SK-N-SH treated with all-trans-retinoic acid at 6 μM for 48 hours (cell line): ENCODE data around the gene TRIM34.

Source experiments
- GLIS3 ChIP-seq: fragments of 250-450 bp; sonication (Bioruptor Pico); IDR thresholded peaks from 2 replicates; pipeline ENCODE4 v1.5.0; 2020; ENCODE audit warnings: mild to moderate bottlenecking, moderate library complexity
- SNAI2 ChIP-seq: fragments of 250-450 bp; sonication (Bioruptor Pico); IDR thresholded peaks from 2 replicates; pipeline ENCODE4 v1.5.0; 2020; ENCODE audit warnings: mild to moderate bottlenecking, moderate library complexity
- ZFP30 ChIP-seq: fragments of 450-650 bp; formaldehyde crosslinking; IDR thresholded peaks from 2 replicates; pipeline ENCODE4 v1.5.0; 2022; ENCODE audit warnings: mild to moderate bottlenecking, moderate library complexity
- ZNF565 ChIP-seq: fragments of 450-650 bp; formaldehyde crosslinking; conservative IDR thresholded peaks from 2 replicates; pipeline ENCODE4 v1.5.0; 2020; ENCODE audit warnings: low read depth, mild to moderate bottlenecking, moderate library complexity

GRCh38 chr11:5691964-5692361 is 67.2 kb downstream of the TRIM34 start:
- TF ChIP-seq ZFP30, result no peak
- TF ChIP-seq SNAI2 (CRISPR knock-in tag), result no peak
- no peak for TF ChIP-seq GLIS3 (CRISPR knock-in tag)
- no peak for TF ChIP-seq ZNF565 (CRISPR knock-in tag)
